IPS-NIHi7 (cell line): ENCODE results near the gene GALNT2.

Experiments used
- DNase-seq: peaks from one replicate; pipeline ENCODE4 v3.0.0; 2012; ENCODE audit warnings: mixed read lengths; ENCODE audit errors: extremely low spot score

GALNT2 gene

GRCh38 chr1:230256896-230257295, 189.9 kb downstream of the GALNT2 start:
- no peak for DNase-seq

- DNase-seq: no peak
These were observed 192.6 kb downstream of the GALNT2 start for GRCh38 chr1:230259621-230260020.

- DNase-seq: no peak
These were observed 193.8 kb downstream of the GALNT2 start for GRCh38 chr1:230260831-230261230.

GRCh38 chr1:230261928-230262650, 195.1 kb downstream of the GALNT2 start:
- DNase-seq: no peak

GRCh38 chr1:230262867-230263567, 196.0 kb downstream of the GALNT2 start:
- no peak for DNase-seq

- DNase-seq: no peak
These were observed 196.6 kb downstream of the GALNT2 start for GRCh38 chr1:230263568-230264195.

GRCh38 chr1:230264342-230264741, 197.3 kb downstream of the GALNT2 start:
- DNase-seq: no peak

- no peak for DNase-seq
These were observed 198.4 kb downstream of the GALNT2 start for GRCh38 chr1:230265200-230266115.

- no peak for DNase-seq
These were observed 199.4 kb downstream of the GALNT2 start for GRCh38 chr1:230266456-230266855.

GRCh38 chr1:230267338-230268065, 200.5 kb downstream of the GALNT2 start:
- no peak for DNase-seq

GRCh38 chr1:230268371-230269170, 201.5 kb downstream of the GALNT2 start:
- DNase-seq: peak; percentile 86

- DNase-seq: no peak
These were observed 203.1 kb downstream of the GALNT2 start for GRCh38 chr1:230270185-230270558.

- DNase-seq: no peak
These were observed 203.7 kb downstream of the GALNT2 start for GRCh38 chr1:230270559-230271281.

- DNase-seq: no peak
These were observed 204.4 kb downstream of the GALNT2 start for GRCh38 chr1:230271300-230272035.

GRCh38 chr1:230272557-230272956, 205.5 kb downstream of the GALNT2 start:
- no peak for DNase-seq

GRCh38 chr1:230273141-230273710, 206.2 kb downstream of the GALNT2 start:
- no peak for DNase-seq

GRCh38 chr1:230274254-230274653, 207.2 kb downstream of the GALNT2 start:
- DNase-seq: no peak

- no peak for DNase-seq
These were observed 209.4 kb downstream of the GALNT2 start for GRCh38 chr1:230276401-230276800.
